ENCODE measurements around the gene PARD3. TPM values are rescaled to one million over a fixed set of nuclear protein-coding genes. Genes with fewer than 3 reads are reported as not detected.

PARD3 gene
- total RNA-seq, 1 donor from 2014 or later: 58.7 TPM

DNA sequence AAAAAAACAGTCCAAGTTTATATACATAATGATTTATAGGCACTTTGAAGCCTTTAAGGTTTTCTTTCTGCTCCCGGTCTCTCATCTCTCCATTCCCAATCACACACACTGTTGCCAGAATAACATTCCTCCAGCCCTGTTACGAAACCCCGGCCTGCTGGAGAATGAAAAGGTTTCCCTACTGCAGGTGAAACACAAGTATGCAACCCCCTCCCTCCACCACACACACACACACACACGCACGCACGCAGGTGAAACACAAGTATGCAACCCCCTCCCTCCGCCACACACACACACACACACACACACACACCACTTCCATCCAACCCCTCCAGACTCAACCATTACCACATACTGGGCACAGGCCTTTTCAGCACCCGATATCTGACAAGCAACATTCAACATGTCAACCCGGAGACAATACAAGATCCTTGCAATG lies 87.5 kb downstream of the PARD3 start:
- Mint-ChIP-seq H3K36me3 (no peaks in the 10 kb centered on the region), H3K4me3 (no peak overlapping the region), H3K9me3 (no peaks in the 10 kb centered on the region), H3K4me1 (peaks cover 47% of the 10 kb centered on the region), H3K27ac (peak overlapping the region; percentile 2), H3K27me3 (ENCODE audit: insufficient read depth, low read depth) (no peaks in the 10 kb centered on the region)
- no peak overlapping the region for H3K4me3 ChIP-seq
- H3K36me3 ChIP-seq: no peaks in the 10 kb centered on the region
- no peaks in the 10 kb centered on the region for H3K9me3 ChIP-seq (ENCODE audit: low read depth)
- no peaks in the 10 kb centered on the region for H3F3A ChIP-seq (ENCODE audit: low read depth)
- DNase-seq (ENCODE audit: low spot score): no peak
- H2AFZ ChIP-seq (replicated peaks): no peak overlapping the region
- H3K79me2 ChIP-seq (ENCODE audit: low read depth): peaks cover 96% of the 10 kb centered on the region
- TF ChIP-seq EZH2phosphoT487 (IDR thresholded peaks at IDR 0.05): no peak
- TF ChIP-seq EZH2 (IDR thresholded peaks at IDR 0.05): no peak
- TF ChIP-seq, protein P1, sequence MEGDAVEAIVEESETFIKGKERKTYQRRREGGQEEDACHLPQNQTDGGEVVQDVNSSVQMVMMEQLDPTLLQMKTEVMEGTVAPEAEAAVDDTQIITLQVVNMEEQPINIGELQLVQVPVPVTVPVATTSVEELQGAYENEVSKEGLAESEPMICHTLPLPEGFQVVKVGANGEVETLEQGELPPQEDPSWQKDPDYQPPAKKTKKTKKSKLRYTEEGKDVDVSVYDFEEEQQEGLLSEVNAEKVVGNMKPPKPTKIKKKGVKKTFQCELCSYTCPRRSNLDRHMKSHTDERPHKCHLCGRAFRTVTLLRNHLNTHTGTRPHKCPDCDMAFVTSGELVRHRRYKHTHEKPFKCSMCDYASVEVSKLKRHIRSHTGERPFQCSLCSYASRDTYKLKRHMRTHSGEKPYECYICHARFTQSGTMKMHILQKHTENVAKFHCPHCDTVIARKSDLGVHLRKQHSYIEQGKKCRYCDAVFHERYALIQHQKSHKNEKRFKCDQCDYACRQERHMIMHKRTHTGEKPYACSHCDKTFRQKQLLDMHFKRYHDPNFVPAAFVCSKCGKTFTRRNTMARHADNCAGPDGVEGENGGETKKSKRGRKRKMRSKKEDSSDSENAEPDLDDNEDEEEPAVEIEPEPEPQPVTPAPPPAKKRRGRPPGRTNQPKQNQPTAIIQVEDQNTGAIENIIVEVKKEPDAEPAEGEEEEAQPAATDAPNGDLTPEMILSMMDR (IDR thresholded peaks at IDR 0.05): no peak
- peaks cover 5% of the 10 kb centered on the region for H3K4me1 ChIP-seq
- peaks cover 89% of the 10 kb centered on the region for H4K20me1 ChIP-seq (ENCODE audit: low read depth)
- H3K9ac ChIP-seq: no peak overlapping the region
- no peaks in the 10 kb centered on the region for H3K27me3 ChIP-seq
- no peak overlapping the region for H3K27ac ChIP-seq
- no peak overlapping the region for H3K4me2 ChIP-seq

DNA sequence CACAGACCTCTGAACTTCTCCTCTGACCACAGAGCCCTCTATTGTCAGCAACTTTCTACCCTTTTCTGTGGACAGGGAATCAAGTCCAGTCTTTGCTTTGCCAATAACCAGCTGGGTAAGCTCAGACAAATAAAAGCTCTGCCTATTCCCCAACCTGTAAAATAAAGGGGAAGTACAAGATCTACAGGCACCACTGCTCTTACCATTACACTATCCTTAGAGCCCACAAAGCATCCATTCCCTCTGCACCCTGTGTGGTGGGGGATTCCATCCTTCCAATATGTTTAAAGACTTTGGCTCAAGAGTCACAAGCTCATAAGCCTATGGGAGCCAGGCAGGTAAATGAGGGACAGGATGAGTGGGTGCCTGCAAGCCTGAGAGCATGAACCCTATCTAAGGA lies 88.2 kb downstream of the PARD3 start:
- Histone ChIP-seq H3K9ac (no peak overlapping the region), H3K79me2 (ENCODE audit: low read depth) (peaks cover 96% of the 10 kb centered on the region), H3K4me3 (no peak overlapping the region), H3K27me3 (no peaks in the 10 kb centered on the region), H3F3A (ENCODE audit: low read depth) (no peaks in the 10 kb centered on the region), H3K36me3 (no peaks in the 10 kb centered on the region), H2AFZ (replicated peaks) (no peak overlapping the region), H3K4me1 (peaks cover 5% of the 10 kb centered on the region), H3K9me3 (ENCODE audit: low read depth) (no peaks in the 10 kb centered on the region), H3K27ac (no peak overlapping the region), H3K4me2 (no peak overlapping the region), H4K20me1 (ENCODE audit: low read depth) (peaks cover 86% of the 10 kb centered on the region)
- Mint-ChIP-seq H3K9me3 (no peaks in the 10 kb centered on the region), H3K4me3 (no peak overlapping the region), H3K4me1 (peaks cover 41% of the 10 kb centered on the region), H3K27me3 (ENCODE audit: insufficient read depth, low read depth) (no peaks in the 10 kb centered on the region), H3K27ac (no peak overlapping the region), H3K36me3 (no peaks in the 10 kb centered on the region)
- TF ChIP-seq EZH2 (IDR thresholded peaks at IDR 0.05): no peak
- TF ChIP-seq, protein P1 (IDR thresholded peaks at IDR 0.05): no peak
- TF ChIP-seq EZH2phosphoT487 (IDR thresholded peaks at IDR 0.05): no peak
- DNase-seq (ENCODE audit: low spot score): no peak

DNA sequence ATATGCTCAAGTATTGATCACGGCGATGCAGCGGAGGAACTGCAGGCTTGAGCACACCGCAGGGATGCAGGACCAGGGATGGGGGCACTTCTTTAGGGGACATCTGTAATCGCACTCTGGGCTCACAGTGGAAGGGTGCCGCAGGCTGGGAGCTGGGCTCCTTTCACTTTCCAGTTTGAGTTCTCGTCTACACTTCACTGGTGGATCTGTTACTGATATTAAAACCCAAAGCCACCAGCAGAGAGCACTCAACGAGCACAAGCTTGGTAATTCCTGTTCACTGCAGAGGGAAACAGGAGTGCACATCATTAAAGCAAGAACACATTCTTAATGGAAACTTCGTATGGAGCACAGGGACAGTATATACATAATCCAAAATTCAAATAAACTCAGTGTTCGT lies 91.3 kb downstream of the PARD3 start:
- H4K20me1 ChIP-seq (ENCODE audit: low read depth): peaks cover 59% of the 10 kb centered on the region
- Mint-ChIP-seq H3K27me3 (ENCODE audit: insufficient read depth, low read depth) (no peaks in the 10 kb centered on the region), H3K27ac (peak overlapping the region; percentile 4)

More for the DNA sequence above, 91.3 kb downstream of the PARD3 start:
- peak; percentile 37 for DNase-seq (ENCODE audit: low spot score)
- Histone ChIP-seq H3K4me3 (no peak overlapping the region), H3K79me2 (ENCODE audit: low read depth) (peaks cover 98% of the 10 kb centered on the region), H3K27me3 (no peaks in the 10 kb centered on the region), H2AFZ (replicated peaks) (no peak overlapping the region), H3K27ac (no peak overlapping the region), H3K4me2 (no peak overlapping the region), H3K4me1 (no peaks in the 10 kb centered on the region), H3K9me3 (ENCODE audit: low read depth) (no peaks in the 10 kb centered on the region), H3F3A (ENCODE audit: low read depth) (no peaks in the 10 kb centered on the region), H3K9ac (no peak overlapping the region), H3K36me3 (no peaks in the 10 kb centered on the region)
- Mint-ChIP-seq H3K9me3 (no peaks in the 10 kb centered on the region), H3K36me3 (no peaks in the 10 kb centered on the region), H3K4me1 (peaks cover 28% of the 10 kb centered on the region), H3K4me3 (no peak overlapping the region)
- TF ChIP-seq, protein P1 (IDR thresholded peaks at IDR 0.05): peak; percentile 43
- TF ChIP-seq EZH2 (IDR thresholded peaks at IDR 0.05) (no peak), EZH2phosphoT487 (IDR thresholded peaks at IDR 0.05) (no peak)

Data from neural progenitor cell (in vitro differentiated cells).